Raji (cell line): ENCODE data around the gene RRP8.

ENCODE experiments used
- POLR2A ChIP-seq: IDR thresholded peaks from 2 replicates; pipeline ENCODE4 v1.6.1; 2011; ENCODE audit warnings: low read depth, low read length, control low read depth; ENCODE audit not compliant: insufficient read depth

The RRP8 gene

DNA sequence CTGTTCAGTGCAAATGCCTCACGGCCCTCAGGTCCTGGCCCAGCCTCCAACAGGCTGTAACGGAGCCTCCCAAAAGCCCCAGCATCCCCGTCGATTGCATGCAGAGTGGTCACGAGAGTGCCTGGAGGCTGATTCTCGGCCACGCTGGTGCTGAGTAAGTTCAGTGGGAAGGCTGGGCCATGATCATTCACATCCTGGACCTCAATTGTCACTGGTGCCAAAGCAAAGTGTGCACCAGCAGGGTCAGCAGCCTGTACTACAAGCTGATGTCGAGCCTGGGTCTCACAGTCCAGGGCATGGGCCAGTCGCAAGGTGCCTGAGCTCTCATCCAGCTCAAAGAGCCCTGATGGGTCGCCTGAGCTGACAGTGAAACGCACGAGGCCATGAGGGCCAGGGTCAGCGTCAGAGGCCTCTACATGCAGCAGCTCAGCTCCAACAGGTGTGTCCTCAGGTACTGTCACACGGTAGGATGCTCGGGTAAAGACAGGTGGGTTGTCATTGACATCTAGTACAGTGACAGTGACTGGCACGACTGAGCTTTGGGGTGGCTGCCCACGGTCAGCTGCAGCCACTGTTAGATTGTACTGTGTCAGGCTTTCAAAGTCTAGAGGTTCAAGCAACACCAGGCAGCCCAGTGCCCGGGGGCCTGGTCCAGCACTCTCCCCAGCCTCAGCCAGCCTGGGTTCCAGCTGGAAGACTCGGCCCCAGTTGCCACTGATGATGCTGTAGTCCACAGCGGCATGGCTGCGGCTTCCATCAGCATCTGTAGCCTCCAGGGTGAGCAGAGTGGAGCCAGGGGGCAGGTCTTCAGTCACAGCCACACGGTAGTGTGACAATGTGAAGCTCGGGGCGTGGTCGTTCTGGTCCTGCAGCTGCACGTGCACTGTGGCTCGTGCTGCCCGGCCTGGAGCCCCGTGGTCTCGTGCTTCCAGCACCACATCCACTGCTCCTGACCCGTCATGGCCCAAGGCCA, 20.3 kb upstream of the RRP8 start:
- TF ChIP-seq POLR2A = no peak

DNA sequence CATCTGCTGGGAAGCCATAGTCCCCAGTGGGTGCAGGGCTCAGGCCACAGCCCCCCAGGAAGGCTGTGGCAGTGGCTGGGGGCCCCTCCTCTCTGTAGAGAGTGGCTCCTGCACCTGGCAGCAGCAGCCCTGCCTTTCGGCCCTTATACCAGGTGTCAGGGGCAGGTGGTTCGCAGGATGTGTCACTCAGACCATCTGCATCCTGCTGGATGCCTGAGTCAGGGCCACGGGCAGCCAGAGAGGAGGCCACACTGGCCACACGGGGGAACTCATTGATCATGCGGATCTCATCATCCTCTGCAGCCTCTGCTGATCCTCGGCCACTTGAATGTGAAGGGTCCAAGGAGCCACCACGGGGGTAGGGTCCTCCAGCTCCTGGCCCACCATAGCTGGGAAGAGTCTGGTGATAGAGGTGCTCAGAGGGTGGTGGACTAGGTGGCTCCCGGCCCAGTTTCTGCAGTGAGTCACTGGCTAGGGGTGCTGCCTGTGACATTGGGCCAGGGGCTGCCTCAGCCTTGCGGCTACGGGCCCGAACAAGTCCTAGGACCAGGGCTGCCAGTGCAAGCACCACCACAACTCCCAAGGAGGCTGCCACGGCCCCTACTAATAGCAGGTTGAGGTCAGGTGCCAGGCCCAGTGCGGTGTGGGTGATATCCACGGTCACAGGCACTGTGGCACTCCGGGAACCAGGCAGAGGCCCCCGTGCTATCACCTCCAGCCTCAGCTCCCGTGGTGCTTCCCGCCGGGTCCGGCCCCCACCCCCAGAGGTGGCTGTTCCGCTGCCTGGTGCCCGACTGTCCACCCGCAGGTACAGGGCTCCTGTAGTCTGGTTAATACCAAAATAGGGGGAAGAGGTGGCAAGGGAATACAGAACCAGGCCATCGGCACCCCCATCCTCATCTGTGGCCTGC, 19.1 kb upstream of the RRP8 start:
- no peak for TF ChIP-seq POLR2A

DNA sequence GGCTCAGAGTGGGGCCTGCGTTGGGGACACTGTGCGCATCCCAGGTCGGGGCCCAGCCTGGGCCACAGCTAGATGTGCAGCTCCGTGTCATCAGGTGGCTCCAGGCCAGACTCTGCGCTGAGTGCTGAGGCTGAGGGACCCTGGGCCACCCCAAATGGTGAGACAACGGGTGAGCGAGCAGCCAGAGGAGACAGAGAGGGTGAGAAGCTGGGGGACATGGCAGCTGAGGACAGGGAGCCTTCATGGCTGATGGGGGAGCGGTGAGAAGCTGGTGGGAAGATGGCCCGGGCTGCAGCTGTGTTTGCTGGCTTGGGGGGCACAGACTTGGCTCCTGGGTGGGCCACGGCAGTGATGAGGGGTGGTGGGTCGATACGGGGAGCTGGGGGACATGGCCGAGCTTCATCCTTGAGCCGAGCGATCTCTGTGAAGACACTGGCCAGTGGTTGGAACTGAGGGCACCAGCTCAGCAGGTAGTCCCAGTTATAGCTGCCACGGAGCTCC, 18.3 kb upstream of the RRP8 start:
- TF ChIP-seq POLR2A = no peak

DNA sequence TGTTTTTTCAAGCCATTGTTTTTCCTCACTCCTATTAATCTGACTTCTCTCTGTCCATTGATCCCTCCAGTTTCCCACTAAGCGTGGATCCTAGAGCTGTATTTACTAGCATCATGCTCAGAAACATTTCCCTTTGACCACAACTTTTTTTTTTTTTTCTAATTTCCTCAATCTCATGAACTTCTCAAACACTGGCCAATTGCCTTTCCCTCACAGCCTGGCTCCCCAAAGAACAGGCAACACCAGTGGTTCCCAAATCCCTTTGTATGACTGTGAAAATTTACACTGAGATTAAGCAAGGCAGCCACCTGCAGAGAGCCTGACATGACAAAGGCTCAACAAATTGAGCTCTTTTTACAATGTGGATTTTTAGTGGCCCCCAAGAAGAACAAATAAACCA, 17.2 kb upstream of the RRP8 start:
- no peak for TF ChIP-seq POLR2A

DNA sequence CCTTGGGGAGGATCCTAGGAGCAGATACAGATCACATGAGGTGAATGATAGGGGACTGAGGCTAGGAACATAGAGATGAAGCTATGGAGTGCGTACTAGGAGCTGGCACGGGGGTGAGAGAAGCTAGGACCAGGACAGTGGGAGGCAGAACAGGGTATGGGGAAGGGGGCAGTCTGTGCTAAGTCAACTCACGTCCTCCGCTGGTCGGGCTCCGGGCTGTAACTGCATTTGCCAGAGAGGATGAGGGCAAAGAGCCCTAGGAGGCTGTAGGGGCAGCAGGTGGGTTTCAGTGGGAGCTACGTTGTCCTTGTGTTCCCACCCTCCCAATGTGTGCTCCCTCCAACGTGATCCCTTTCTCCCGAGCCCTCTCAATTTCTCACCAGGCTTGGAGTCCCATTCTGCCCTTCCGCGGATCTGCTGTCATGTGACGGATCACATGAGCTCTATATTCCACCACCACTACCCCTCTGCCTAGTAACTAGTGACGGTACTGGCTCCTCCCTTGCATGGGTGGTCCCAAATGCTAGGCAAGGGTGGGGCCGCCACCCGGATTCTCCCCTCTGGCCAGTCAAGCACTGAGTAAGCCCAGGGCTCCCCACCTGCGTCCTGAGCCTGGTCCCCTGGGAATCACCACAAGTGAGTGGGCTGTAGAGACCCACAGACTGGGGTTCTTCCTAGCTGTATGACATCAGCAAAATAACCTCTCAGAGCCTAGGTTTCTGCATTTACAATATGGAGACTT, 15.8 kb upstream of the RRP8 start, which contains the start of gene TPP1:
TSS of gene TPP1 (minus strand) at position 419 of the 742 bp plus-strand sequence. CDS start at position 397, 22 bp downstream.
- peak; percentile 89 for TF ChIP-seq POLR2A

DNA sequence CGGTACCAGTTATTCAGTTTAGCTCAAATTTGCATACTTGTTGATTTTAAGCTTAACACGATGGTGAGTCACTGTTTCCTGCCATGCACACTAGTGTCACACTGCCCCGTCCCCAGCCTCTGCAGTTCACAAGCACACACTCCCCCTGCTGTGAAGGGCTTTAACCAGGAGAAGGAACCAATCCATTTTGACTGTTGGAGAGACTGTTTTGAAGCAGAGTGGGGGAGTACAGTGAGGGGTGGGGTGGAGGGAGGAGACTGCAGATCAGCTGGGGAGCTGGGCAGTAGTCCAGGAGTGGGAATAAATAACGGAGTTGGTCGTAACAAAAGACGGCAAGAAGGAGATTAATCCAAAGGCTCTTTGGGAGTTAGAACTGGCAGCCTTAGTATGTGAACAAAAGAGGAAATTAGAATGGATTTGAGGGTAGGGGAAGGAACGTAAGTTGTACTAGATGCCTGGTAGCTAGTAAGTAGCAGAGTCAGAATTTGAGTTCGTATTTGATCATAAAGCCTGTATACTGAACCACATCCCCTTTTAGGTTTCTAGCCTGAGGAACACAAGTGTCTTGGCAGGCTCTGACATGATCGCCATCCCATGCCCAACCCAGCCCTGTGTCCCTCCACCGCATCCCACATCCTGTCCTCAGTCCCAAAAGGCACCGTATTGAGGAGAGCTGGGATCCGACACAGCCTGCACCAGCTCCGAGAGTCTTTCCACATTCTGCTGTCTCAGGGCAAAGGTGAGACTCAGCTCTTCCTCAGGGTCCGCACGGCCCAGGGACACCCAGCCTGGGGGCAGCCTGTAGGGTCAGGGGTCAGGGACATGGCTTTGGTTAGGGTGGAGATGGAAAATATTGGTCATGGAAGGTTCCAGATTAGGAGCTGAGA, 14.9 kb upstream of the RRP8 start:
- no peak for TF ChIP-seq POLR2A

DNA sequence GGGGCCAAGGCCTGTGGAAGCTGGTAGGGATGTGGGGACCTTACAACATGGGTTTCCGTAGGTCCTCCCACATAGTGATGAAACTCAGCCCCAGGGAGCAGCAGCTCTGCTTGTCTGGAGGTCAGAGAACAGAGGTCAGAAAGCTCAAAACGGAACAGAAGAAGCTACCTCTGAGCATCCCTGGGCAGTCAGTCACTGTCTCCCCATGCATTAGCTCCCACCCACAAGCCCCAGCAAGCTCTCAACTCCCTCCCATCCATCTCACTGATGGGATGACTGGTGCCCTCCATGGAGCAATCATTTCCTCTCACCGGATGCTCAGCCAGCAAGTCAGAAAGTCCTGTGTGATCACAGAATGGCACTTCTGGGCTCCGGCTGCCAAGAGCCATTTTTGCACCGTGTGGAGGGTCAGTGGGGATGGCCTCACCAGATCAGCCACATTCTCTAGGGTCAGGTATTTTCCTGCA, 13.9 kb upstream of the RRP8 start:
- TF ChIP-seq POLR2A = no peak

DNA sequence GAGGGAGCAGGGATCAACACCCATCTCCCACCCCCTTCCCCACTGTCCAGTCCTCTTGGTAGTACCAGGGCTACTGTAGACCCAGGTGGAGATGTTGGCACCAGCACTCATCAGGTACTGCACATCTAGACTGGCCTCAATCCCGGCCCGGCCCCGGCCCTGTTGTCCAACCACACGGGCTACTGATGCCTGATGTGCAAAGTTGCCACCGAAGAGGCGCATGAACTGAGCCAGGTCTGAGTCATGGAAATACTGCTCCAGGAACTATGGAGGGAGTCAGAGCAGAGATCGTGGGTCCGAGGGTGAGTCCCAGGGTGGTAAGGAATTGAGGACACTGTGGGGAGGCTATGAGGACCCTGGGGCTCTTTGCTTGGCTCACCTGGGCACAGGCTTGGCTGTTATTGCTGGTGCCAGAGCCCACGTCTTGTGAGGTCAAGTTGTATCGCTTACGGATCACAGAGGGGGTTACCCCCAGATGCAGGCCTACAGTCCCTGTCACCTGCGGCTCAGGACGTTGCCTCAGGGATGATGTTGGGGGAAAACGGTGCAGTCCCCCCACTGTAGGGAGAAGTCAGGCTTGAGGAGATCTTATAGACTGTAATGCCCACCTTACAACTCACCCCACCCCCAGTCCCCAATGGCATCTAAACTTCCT, 13.3 kb upstream of the RRP8 start:
- TF ChIP-seq POLR2A = no peak

DNA sequence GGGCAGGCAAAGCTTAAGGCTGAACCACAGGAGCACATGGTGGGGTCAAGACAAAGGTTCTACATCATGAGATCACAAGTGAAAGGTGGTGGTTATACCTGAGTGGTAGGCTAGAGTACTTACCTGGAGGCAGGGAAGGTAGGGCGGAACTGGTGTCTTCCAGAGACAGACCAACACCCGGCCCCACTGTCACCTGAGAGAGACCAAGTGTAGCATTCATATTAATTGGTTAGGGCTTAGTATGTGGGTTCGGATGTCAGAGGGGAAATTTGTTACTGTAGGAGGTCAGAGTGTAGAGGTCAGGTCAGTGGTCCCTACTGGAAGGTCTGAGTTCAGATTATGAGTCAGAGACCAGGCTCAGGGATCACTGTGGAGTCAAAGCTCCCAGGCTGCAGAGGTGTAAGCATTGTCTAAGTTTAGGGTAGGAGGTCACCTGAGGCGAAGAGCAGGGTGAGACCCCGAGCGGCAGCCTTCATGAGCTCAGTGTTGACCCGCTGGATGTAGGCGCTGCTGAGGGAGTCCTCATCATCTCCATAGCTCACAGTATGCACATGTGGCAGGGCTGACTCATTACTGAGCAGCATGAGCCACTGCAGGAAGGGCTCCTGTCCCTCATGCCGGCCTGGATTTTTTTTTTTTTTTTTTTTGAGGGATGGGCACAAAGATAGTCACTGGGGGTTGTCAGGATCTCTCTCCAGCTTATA, 12.6 kb upstream of the RRP8 start:
- no peak for TF ChIP-seq POLR2A

DNA sequence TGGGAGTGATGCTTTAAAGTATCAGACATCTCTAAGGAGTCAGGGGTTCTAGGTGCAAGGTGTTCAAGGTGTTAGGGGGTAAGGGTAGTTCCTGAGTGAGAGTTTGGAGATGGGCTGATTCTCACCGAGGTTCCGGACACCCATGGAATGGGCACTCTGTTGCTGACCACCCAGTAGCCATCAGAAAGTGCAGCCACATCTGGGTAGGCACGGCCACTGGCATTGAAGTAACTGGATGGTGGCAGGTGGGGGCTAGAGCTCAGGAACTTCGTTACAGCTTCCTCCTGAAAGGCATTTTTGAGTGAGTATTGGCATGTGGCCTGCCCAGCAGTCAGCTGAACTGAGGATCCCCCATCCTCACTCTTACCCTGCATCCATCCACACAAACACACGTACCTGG, 11.6 kb upstream of the RRP8 start:
- TF ChIP-seq POLR2A = no peak

DNA sequence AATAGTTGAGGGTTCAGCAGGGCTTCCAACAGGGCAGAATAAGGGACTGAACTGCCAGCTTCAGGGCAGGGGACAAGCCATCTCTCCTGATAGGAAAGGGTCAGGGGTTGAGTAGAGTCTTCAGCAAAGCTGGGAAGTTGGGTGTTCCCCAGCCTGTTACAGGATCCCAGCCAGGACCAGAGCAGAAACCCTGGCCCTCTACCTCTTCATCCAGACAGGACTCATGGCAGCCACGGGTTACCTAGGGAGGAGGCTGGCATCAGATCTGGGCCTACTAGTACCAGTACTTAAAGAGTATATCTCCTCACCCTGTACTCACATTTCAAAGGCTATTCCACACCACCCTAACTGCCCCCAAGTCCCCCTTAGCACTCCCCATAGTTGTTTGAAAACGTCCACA, 11.0 kb upstream of the RRP8 start:
- TF ChIP-seq POLR2A = no peak

DNA sequence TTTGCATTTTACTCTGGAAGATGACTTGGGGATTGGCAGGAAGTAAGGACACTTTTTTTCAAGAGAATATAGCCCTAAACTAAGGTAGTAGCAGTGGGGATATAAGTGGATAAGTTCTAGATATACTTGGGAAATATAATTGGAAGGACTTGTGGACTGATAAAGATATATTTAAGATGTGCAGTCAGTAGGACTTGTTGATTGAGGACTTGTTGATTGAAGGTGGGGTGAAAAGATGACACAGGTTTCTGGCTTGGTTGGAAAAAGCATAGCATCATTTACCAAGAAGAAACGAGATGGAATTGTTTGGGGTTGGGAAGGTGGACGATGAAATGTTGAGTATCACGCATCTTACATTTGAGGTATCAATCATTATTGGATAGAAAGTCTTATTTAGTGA, 10.1 kb upstream of the RRP8 start:
- TF ChIP-seq POLR2A = no peak

DNA sequence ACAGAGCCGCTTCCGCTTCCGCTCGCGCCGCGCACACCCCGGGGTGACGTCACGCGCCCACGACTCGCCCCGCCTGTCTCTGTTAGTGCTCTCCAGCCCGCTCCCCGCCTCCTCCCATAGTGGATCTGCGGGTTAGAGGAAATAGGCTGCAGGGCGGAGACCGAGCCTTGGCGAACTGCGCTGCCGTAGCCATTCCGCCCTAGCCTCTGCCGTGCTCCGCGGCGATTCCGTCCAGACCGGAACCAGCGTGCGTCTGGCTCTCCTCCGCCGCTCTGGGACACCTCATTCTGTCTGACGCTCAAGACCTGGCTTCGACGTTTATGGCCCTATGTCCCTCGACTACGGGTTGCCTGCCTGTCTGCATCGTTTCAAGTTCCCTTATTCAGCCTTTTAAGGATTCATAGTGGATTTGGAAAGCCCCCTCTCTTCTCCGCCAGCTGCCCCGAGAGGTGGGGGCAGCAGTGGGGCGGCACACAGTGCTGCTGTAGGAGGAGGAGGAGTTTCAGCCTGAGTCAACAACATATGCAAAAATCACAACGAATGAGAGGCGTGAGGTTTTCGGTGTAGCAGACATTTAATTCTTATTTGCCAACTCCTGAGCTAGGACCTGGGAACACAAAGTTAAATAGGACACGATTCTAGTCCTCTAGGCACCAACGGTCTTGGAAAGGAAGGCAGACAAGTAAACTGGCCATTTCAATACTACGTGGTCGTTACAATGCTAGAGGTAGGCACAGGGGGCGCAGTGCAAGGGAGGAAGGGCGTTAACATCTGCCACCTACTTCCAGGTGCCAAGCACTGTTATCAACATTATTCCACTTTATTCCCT, 9.0 kb upstream of the RRP8 start, which contains the start of gene TAF10:
TSS of gene TAF10 (minus strand) at position 4 of the 829 bp plus-strand sequence. CDS start 27 bp downstream, outside the sequence.
- peak; percentile 97 for TF ChIP-seq POLR2A
